ENCODE results near the gene SASH3. TPM values are rescaled to one million over a fixed set of nuclear protein-coding genes. Genes with fewer than 3 reads are reported as not detected.

Gene SASH3
- total RNA-seq, 1 donor from 2014 or later = 14.0 TPM

DNA sequence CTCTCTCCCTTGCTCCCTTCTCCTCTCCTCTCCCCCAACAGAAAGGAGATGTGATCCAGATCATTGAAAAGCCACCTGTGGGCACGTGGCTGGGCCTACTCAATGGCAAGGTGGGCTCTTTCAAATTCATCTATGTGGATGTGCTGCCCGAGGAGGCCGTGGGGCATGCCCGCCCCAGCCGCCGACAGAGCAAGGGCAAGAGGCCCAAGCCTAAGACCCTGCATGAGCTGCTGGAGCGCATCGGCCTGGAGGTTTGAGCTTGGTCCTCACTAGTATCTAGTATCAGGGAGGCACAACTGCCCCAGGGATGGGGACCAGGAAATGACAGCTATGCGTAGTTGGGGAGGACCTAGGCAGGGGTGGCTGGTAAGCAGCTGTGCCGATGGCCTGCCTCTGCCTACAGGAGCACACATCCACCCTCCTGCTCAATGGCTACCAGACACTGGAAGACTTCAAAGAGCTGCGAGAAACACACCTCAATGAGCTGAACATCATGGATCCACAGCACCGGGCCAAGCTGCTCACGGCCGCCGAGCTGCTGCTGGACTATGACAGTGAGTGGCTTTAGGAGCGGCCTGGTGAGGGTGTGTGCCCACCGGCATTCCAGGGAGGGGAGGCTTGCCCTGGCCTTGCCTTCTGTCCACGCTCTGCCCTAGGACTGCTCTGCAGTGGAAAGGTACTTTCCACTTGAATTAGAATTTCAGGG, 13.0 kb downstream of the SASH3 start:
- H3K9me3 ChIP-seq = no peaks in the 10 kb centered on the region
- intact Hi-C loops (cut with DNase I) = no loop called here
- no peaks in the 10 kb centered on the region for H3K4me1 ChIP-seq
- TF ChIP-seq, protein P1, sequence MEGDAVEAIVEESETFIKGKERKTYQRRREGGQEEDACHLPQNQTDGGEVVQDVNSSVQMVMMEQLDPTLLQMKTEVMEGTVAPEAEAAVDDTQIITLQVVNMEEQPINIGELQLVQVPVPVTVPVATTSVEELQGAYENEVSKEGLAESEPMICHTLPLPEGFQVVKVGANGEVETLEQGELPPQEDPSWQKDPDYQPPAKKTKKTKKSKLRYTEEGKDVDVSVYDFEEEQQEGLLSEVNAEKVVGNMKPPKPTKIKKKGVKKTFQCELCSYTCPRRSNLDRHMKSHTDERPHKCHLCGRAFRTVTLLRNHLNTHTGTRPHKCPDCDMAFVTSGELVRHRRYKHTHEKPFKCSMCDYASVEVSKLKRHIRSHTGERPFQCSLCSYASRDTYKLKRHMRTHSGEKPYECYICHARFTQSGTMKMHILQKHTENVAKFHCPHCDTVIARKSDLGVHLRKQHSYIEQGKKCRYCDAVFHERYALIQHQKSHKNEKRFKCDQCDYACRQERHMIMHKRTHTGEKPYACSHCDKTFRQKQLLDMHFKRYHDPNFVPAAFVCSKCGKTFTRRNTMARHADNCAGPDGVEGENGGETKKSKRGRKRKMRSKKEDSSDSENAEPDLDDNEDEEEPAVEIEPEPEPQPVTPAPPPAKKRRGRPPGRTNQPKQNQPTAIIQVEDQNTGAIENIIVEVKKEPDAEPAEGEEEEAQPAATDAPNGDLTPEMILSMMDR (IDR thresholded peaks at IDR 0.05) = no peak
- TF ChIP-seq POLR2A (IDR thresholded peaks at IDR 0.05) (no peak), POLR2AphosphoS5 (IDR thresholded peaks at IDR 0.05; ENCODE audit: insufficient read depth in 1 of 2, low read depth in 1 of 2) (no peak)
- H3K4me3 ChIP-seq = no peak overlapping the region
- no peak for DNase-seq (ENCODE audit: extremely low spot score in 2 of 2)
- no peaks in the 10 kb centered on the region for H3K27me3 ChIP-seq
- H3K27ac ChIP-seq = no peak overlapping the region
- no peaks in the 10 kb centered on the region for H3K36me3 ChIP-seq

DNA sequence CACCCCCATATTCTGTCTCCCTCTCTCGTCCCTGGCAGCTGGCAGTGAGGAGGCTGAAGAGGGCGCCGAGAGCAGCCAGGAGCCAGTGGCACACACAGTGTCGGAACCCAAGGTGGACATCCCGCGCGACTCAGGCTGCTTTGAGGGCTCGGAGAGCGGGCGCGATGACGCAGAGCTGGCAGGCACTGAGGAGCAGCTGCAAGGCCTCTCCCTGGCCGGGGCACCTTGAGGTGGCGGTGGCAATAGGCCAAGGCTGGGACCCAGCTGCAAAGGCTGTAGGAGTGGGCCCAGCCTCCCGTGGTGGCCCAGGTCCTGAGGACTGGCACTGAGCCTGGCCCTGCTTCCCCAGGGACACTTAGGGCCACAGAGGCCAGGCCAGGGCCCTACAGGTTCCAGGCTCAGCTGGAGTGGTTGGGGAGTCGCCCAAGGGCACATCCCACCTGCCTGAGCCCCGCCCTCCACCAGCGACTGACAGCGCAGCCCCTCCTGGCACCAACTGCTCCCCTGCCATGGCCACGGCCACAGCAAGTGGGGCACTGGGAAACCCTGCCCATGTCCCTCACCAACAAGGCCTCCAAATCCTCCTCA, 13.9 kb downstream of the SASH3 start:
- no peak for DNase-seq (ENCODE audit: extremely low spot score in 2 of 2)
- TF ChIP-seq POLR2AphosphoS5 (IDR thresholded peaks at IDR 0.05; ENCODE audit: insufficient read depth in 1 of 2, low read depth in 1 of 2) (no peak), POLR2A (IDR thresholded peaks at IDR 0.05) (no peak)
- TF ChIP-seq, protein P1 (IDR thresholded peaks at IDR 0.05) = no peak
- H3K27ac ChIP-seq = no peak overlapping the region

DNA sequence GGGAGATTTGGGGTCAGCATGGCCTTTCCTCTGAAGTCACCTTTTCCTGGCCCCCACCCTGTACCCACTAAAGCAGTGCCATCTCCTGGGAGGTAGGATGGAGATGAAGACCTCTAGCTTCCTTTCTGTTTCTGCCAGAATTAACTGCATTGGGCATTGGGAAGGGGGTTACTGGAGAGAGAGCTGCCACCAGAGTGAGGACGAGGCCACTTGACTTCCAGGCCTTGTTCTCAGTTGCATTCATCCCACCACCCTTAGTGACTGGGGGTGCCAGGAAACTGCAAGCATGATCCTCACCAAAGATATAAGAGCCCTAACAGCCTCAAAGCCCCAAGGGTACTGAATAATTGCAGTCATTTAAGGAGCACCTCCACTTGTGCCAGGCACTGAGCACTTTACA, 15.8 kb downstream of the SASH3 start:
- TF ChIP-seq, protein P1 (IDR thresholded peaks at IDR 0.05) = no peak
- TF ChIP-seq POLR2A (IDR thresholded peaks at IDR 0.05) = no peak
- TF ChIP-seq POLR2AphosphoS5 (IDR thresholded peaks at IDR 0.05; ENCODE audit: insufficient read depth in 1 of 2, low read depth in 1 of 2) = no peak
- Histone ChIP-seq H3K9me3 (no peaks in the 10 kb centered on the region), H3K27ac (no peak overlapping the region), H3K4me3 (no peak overlapping the region), H3K27me3 (no peaks in the 10 kb centered on the region), H3K4me1 (no peaks in the 10 kb centered on the region), H3K36me3 (no peaks in the 10 kb centered on the region)
- intact Hi-C loops (cut with DNase I) = no loop called here
- no peak for DNase-seq (ENCODE audit: extremely low spot score in 2 of 2)

More for the DNA sequence above, 13.9 kb downstream of the SASH3 start:
- no peaks in the 10 kb centered on the region for H3K9me3 ChIP-seq
- H3K4me3 ChIP-seq = no peak overlapping the region
- no peaks in the 10 kb centered on the region for H3K4me1 ChIP-seq
- H3K27me3 ChIP-seq = no peaks in the 10 kb centered on the region
- intact Hi-C loops (cut with DNase I) = no loop called here
- no peaks in the 10 kb centered on the region for H3K36me3 ChIP-seq

DNA sequence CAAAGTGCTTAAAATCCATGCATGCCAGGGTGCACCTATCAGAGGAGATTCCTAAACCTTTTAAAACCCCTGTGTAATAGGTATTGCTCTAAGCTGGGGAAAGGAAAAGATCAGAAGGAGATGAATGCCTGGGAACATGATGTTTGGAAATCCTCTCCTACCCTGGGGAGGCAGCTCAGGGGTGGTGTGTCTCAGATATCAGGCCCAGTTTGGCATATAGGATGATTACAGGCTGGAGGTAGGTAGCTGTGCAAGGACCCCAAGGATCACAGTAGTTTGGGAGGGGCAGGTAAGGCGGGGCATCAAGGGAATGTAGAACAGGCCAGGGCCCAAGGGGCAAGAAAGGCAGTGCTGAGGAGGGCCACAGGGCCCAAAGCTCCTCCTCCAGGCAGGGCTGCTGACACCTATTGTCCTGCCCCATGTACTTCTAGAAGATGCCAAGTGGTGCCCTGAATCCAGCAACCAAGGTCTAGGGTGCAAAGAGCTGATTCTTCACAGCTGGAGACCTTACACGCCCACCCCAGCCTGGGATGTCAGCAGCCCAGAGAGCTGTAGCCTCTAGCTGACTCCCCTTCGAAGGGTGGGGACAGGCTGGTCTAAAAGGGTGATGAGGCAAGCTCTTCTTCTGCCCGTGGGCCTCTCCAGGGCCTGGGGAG, 17.6 kb downstream of the SASH3 start:
- H3K4me1 ChIP-seq = no peaks in the 10 kb centered on the region
- no peak overlapping the region for H3K27ac ChIP-seq
- no peak overlapping the region for H3K4me3 ChIP-seq
- H3K27me3 ChIP-seq = no peaks in the 10 kb centered on the region
- no peaks in the 10 kb centered on the region for H3K9me3 ChIP-seq
- peak in 1 of 2 donors; percentile 77 for DNase-seq (ENCODE audit: extremely low spot score in 2 of 2)
- H3K36me3 ChIP-seq = no peaks in the 10 kb centered on the region
- intact Hi-C loops (cut with DNase I) = no loop called here
- TF ChIP-seq, protein P1 (IDR thresholded peaks at IDR 0.05) = no peak
- TF ChIP-seq POLR2A (IDR thresholded peaks at IDR 0.05) (no peak), POLR2AphosphoS5 (IDR thresholded peaks at IDR 0.05; ENCODE audit: insufficient read depth in 1 of 2, low read depth in 1 of 2) (no peak)

DNA sequence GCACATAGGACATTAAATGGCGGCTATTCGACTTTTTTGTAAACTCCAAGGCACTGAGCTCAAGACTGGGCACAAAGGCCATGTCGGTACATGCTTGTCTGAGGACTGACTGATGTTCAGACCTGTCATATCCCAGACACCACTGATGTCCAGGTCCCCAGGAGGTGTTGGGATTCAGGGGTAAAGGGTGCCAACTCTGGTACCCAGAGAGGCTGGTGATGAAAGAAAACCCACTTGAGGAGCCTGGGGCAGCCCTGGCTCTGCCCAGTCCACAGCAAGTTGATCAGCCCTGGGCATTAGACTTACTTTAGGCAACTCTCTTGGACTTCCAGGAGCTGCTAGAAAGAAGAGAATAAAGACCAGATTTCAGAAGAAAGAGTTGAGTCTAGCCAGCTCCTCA, 18.7 kb downstream of the SASH3 start:
- H3K36me3 ChIP-seq = no peaks in the 10 kb centered on the region
- no peak for DNase-seq (ENCODE audit: extremely low spot score in 2 of 2)
- no peaks in the 10 kb centered on the region for H3K4me1 ChIP-seq
- intact Hi-C loops (cut with DNase I) = no loop called here
- TF ChIP-seq POLR2A (IDR thresholded peaks at IDR 0.05) (no peak), POLR2AphosphoS5 (IDR thresholded peaks at IDR 0.05; ENCODE audit: insufficient read depth in 1 of 2, low read depth in 1 of 2) (no peak)
- TF ChIP-seq, protein P1 (IDR thresholded peaks at IDR 0.05) = no peak
- H3K9me3 ChIP-seq = no peaks in the 10 kb centered on the region
- no peak overlapping the region for H3K27ac ChIP-seq
- H3K4me3 ChIP-seq = no peak overlapping the region
- H3K27me3 ChIP-seq = no peaks in the 10 kb centered on the region

All from vagina (tissue), 2 donors.